NCI-H2196 (cell line): ENCODE data around the gene LRP1B.
"Not testable (repeated sequence)": the region's sequence is repeated elsewhere in the genome, so short reads cannot be mapped to it uniquely, and the experiment has no call there.

ENCODE experiments used
- DNase-seq: peaks from one replicate; lab custom pipeline; 2025; ENCODE audit not compliant: unreplicated experiment; lab: John Stamatoyannopoulos, UW

Gene LRP1B

DNA sequence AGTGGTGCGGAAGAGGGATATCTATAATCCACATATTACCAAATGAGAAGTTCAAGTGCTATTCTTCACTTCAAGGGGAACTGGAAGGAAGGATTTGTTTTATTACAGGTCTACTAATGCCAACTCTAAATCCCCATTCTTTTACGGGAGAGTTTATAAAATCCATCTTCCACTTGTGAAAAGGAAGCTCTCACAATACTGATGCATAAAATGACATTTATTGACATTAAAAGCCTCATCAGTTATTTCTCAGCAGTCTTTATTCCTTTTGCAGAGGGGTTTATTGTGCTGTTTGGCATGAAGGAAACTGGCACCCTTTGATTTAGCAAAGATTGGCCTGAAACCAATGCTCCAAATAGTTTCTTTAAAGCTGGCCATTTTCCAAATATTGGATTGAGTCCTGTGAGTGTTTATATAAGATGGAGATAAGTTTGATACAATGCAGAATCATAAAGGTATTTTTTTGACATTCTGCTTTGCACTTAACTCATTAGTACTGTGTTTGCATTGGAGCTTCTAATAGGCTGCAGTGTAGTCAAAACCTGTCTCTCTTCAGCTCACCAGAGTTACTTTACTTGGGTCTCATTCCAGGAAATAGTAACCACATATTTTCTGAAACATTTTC, 26.6 kb downstream of the LRP1B start:
- no peak for DNase-seq

DNA sequence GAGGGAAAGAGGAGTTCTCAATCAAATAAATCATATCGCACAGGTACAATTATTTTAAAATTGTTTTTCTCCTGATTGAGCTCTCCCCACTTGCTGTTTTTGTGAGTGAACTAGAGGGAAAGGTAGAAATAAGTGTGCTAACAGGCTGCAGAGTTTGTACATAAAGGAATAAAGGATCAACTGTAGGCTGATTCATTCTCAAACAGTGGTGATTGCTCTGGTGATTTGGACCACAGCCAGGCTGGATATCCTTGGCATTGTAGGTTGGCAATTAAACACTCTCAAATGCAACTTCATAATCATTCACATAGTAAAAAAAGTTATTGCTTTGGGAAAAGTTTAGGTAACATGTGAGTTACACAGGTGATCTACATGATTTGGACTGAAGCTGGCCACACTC, 29.8 kb downstream of the LRP1B start:
- DNase-seq = no peak

GRCh38 chr2:142100139-142100873, 30.5 kb downstream of the LRP1B start:
- DNase-seq = no peak

- no peak for DNase-seq
These were observed 33.1 kb downstream of the LRP1B start for GRCh38 chr2:142097711-142098110.

- DNase-seq = no peak
These were observed 35.2 kb downstream of the LRP1B start for GRCh38 chr2:142095647-142096046.

DNA sequence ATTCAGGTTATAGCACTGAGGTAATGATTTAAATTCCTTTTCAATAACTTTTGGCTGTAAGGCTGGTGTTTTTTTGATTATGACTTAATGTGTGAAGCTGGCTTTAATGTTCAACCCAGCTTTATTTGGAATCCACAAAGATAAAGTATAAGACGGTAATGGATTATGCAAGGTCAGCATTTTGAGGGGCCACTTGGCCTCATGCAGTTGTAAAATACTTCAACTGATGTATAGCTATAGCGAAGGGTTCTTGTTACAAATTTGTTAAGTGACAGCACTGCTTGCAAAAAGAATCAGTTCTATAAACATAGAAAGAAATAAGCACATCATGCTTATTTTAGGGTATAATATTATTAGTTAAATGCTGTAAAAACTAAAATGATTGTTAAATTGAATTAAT, 36.6 kb downstream of the LRP1B start:
- DNase-seq = no peak

- no peak for DNase-seq
These were observed 42.7 kb downstream of the LRP1B start for GRCh38 chr2:142088058-142088568.

DNA sequence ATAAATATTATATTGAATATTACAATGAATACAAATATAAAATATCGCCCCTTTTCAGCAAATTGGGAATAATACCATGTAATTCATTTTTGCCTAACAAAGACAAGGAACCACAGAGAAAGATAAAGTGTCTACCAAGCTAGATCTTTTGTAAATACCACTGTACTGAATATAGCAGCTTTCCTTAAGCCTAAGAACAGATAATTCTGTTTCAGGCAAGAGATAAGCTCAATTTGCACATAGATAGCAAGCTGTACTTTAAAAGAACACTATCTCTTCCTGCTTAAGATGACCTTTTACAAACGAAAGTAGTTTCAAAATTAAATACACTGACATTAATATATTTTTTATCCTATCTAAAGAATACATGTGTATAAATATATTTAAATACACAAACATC, 43.2 kb downstream of the LRP1B start:
- not testable (repeated sequence) for DNase-seq

DNA sequence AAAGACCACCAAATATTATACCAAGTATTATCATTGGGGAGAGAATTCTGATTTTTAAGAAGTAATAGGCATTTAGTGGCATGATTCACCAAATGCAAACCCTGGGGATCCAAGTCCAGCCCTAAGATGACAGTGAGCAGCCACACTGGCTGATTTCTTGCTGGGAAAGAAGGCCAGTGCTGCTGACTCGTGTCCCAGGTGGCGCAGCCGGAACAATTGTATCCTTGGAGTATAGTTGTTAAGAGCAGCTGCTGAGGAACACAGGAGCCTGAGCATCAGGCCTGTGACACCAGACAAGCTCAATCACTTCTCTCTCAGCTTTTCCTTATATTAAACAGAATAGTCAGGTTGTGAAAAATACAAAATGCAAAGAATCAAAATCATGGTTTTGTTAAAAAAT, 48.4 kb downstream of the LRP1B start:
- no peak for DNase-seq

DNA sequence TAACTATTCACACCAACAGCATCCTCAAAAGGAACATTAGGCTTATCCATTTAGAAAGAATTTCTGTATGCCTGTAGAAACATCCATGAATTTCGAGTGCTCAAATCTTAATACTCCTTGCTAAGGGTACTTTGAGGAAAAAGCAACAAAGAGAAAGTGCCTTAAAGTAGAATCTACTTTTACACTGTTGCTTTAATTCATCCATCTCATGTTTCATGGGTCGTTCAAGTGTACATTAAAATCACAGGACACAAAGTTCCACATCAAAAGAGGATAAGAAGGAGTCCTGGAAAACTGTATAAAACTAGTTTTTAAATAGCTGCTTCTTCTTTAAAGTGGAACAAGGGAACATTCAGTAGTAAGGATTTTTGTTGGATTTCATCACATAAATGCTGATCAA, 54.5 kb downstream of the LRP1B start:
- DNase-seq = no peak

GRCh38 chr2:142075826-142076225, 55.0 kb downstream of the LRP1B start:
- no peak for DNase-seq

GRCh38 chr2:142069251-142069888, 61.4 kb downstream of the LRP1B start:
- DNase-seq = no peak

DNA sequence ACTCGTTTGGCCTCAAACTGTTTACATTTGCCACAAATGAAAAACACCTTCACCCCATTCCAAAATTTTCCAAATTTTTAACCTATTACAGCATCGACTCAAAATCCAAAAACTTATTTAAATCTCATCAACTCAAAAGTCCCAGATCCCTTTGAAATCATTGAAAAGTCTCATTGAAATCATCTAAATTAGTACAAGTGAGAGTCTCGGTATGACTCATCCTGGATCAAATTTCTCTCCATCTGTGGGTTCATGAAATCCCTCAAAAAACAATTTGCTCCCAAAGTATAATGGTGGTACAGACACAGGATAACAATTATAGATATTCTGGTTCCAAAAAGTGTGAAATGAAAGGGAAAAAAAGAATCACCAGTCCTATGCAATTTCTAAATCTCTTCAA, 65.1 kb downstream of the LRP1B start:
- DNase-seq = no peak

DNA sequence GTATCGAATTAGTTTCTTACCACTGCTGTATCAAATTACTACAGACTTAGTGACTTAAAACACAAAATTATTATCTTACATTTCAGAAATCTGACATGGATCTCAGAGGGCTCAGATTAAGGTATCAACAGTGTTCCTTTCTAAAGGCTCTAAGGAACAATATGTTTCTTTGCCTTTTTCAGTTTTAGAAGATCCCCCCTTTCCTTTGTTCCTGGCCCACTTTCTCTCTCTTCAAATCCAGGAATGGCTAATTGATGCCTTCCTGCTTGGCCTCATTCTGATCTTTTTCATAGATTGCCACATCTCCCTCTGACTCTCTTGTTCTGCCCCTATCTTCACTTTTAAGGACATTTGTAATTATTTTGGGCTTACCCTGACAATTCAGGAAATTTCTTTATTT, 65.7 kb downstream of the LRP1B start:
- no peak for DNase-seq

DNA sequence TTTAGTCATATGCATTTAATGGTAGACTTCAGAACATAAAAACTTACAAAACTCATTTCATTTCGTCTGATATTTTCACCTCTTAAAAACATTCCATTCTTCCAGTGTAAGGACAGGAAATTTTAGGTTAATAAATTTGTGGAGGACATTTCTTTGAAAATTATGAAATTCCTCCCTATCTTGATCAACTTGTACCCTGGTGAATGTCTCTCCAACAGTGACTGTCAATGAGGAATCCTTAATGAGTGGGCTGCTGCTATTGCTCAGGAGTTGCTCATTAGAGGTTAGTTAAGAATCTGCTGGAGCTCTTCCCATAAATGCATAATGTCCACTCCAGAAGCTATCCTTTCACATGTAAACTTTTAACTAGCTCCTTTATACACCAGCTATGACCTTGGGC, 69.1 kb downstream of the LRP1B start:
- no peak for DNase-seq

DNA sequence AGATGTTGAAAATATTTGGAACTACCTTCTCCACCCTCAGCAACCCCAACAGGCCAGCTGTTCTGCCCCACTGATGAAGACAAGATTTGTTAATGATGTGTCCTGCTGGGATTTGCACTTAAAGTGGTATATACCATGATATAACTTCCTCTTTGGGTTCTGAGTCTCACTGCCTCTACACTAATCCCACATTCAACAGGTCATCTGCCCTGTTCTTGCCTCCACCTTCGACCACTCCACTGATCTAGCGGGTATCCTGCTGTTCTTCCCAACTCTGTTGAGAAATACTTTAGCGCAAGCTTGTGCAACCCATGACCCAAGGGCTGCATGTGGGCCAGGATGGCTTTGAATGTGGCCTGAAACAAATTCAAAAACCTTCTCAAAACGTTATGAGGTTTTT, 72.7 kb downstream of the LRP1B start:
- no peak for DNase-seq

DNA sequence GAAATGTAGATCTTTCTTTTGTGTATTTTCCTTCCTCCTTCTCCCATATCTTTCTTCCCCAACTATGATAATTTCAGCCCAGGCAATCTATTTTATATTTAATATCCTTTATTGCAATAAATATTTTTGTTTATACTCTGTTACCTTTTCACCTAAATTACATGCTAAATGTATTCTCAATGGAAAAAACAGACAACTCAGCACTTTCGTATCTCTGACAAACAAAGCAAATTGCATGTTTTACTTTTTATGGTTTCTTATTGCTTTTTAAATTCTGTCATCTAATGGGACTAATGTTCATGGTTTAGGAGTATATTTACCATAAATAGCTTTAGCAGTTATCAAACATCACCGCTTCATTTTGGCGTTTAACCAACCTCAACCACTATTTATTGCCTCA, 74.0 kb downstream of the LRP1B start:
- DNase-seq = no peak

DNA sequence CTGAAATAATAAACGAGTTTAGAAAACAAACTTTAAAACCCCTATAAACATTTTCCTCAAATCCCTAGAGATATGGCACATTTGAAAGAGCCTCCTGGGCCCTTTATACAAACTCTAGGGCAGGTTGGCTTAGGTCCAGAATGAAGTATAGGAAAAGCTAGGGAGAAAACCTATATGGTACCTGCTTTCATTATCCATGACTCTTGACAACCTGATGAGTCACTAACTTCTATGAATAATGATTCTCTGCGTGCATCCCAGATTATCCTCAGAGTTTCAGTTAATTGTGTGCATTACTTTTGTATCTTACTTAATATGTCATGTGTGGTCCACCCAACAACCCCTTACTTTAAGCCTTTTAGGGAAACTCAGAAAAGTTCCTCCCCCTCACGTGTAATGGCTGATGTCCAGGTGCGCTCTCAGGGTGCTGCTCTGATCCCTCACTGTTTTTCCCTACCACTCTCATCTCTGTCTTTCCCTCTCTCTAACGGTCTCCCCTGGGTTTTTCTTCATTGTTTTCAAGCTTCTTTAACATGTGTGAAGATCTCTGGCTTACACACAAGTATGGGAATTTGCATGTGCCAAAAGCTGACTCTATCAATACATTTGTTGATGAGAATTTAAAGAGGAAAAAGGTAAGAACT, 78.5 kb downstream of the LRP1B start:
- no peak for DNase-seq

DNA sequence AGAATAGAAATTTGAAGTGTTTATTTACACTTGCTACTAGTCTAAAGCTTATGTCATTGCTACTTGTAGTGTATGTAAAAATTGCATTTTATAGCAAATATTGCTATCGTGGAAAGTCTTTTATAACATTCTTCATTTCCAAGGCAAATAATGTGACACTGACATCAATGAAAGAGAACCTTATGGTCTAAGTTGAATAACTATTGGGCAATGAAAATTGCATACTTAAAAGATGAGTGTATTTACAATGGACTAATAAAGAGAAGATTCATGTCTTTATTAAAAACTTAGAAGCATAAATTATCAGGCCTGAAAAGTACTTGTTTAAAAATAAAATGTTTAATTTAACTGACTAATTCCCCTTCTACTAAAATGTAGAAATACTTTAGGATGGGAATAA, 82.2 kb downstream of the LRP1B start:
- no peak for DNase-seq

GRCh38 chr2:142045641-142046040, 85.2 kb downstream of the LRP1B start:
- DNase-seq = no peak

DNA sequence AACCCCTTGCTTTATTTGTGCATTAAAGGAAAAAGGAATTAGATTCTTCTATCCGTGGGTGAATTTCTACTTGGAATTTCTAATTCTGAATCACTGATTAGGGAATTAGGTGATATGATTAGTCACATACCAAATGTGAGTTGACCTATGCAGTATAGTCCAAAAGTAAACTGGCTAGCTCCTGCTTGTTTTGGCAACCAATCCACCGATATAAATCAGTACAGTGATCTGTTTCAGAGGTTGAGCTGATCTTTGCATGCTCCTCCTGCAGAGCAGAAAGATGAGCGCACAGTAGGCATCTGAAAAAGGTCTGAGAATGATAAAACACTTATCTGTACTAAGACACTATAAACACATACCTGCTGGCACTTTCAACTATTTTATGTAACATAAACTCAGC, 86.6 kb downstream of the LRP1B start:
- no peak for DNase-seq
